GM19023 (cell line): ENCODE measurements around the gene BCL11B.
"Not testable (repeated sequence)": the region's sequence is repeated elsewhere in the genome, so short reads cannot be mapped to it uniquely, and the experiment has no call there.

Source experiments
- ATAC-seq: cut with Tn5 transposase; IDR thresholded peaks from one replicate; pipeline ENCODE4 v1.9.1; 2021; ENCODE audit warnings: mild to moderate bottlenecking, moderate library complexity; ENCODE audit not compliant: unreplicated experiment

The BCL11B gene

DNA sequence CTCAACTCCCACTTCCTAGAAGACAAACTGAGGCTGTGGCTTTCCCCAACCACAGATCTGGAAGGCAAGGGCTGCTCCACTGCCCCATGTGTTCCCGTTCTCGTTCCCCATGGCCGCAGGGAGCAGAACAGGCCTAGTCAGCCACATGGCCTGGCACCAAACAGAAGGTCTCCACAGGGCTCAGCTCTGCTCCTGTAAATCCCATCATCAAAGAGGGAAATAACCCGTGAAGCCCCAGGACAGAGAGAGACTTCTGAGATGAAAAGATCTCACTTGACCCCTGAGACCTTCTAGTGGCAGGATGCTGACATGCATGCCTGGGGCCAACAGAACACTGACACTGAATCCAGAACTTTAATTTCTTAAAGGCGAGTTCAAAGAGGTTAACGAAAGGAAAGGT lies 68.9 kb downstream of the BCL11B start:
- ATAC-seq = no peak

GRCh38 chr14:99202516-99202915 lies 69.5 kb downstream of the BCL11B start:
- no peak for ATAC-seq

DNA sequence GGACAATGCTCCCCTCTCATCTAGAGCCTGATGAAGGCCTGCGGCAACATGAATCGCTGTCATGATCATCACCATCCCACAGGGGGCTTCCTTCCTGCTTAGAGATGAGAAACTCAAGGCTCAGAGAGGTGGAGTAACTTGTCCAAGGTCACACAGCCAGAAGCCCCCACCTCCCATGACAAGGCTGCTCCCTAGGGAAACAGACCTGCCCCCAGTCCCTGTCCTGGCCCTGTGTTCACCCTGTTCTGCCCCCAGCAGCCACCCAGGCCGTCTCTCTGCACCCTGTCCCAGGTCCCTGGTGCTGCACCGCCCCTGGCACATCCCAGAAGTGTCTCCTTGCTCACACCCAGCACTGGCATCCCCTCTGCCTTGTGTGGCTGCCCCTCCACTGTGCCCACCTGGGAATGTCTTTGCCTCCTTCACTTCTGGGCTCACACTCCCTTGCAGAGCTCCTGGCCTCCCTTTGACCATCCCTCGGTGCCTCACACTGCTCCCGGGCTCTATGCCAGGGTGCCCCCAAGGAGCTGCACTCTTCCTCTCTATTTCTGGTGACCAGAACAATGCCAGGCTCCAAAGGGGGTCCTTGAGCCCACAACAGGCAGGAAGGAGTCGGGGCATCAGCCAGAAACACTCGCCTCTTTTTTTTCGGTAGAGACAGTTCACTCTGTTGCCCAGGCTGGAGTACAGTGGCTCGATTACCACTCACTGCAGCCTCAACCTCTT lies 70.5 kb downstream of the BCL11B start:
- no peak for ATAC-seq

- ATAC-seq = no peak
Observed at GRCh38 chr14:99200654-99201005, 71.4 kb downstream of the BCL11B start.

- ATAC-seq = no peak
Observed at GRCh38 chr14:99199846-99200653, 71.9 kb downstream of the BCL11B start.

DNA sequence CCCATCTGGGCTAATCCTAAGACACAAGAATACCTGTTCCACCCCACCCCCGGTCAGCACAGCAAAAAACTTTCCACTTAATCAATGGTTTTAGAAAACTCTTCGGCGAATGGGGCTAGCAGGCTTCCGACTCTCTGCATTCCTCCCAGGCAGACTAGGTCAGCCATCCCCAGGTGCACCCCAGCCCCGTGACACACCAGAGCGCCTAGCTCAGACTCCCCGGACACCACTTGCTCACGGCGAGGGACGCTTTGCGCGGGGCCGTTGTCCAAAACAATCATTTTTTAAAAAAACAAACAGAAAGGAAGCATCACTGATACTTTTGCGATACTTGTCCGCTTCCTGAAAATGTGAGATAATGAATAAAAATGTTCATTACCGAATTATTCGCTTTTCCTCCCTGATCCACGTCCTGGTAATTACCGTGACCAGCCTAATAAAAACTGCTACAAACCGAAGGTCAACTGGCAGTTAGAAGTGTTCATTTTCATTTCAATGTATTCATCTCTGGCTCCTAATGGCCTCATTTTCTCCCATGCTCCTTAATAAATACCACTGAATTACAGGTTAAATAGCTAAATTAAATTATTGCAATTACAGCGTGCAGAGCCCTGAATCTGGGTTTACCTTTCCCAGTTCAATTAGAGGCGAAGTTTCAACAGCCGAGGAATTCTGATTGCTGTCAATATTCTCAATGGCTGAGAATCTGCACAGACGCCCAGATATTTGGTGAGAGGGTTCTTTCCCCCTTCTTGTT lies 73.1 kb downstream of the BCL11B start:
- ATAC-seq = no peak

DNA sequence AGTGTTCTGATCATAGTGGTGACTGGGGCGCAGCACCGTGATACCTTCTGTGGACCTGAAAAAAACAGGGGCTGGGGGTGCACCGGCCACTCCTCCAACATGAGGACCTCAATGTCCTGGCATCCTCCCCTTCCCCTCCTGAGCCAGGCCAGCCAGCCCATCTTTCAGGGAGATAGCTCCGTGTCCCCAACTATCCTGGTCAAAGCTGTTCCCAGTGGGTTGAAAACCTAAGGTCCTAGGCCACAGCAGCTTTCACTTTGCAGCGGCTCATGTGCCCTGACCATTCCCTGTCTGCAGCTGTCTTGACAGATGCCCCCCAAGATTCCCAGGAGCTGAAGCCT lies 75.7 kb downstream of the BCL11B start:
- no peak for ATAC-seq

- ATAC-seq = no peak
Observed at GRCh38 chr14:99195602-99196309, 76.2 kb downstream of the BCL11B start.

GRCh38 chr14:99194736-99195135 lies 77.3 kb downstream of the BCL11B start:
- no peak for ATAC-seq

DNA sequence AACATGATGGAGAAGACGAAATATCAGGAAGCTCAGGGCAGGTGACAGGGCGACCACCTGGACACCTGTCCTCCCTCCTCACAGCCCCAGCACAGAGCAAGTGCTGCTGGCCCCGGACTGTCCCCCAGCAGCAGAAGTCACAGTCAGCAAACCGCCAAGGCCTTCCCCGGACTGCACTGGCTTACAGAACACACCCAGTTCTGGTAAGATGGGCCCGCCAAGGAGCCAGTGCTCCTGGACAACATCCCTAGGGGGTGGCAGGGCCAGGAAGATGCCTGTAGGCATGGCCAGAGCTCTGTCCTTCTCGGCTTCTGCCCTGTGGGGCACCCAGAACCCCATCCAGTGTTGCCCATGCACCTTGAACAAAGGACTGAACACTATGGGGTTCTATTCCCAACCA lies 77.9 kb downstream of the BCL11B start:
- ATAC-seq = no peak

DNA sequence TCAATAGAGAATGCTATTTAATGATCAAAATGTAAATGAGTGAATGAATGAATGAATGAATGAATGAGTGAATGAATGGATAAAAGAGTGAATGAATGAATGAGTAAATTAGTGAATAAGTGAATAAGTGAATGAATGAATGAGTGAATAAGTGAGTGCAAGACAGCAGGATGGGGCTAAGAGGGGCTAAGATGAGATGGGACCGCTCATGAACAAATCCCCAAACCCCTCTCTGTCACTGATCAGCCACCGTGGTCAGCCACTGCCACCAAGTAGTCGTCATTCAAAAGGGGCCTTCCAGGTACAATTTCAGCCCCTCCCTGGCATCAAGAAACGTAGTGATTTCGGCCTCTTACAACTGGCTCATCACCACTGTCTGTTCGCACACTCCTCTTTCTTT lies 79.2 kb downstream of the BCL11B start:
- no peak for ATAC-seq

- ATAC-seq = no peak
Observed at GRCh38 chr14:99192028-99192621, 79.9 kb downstream of the BCL11B start.

- no peak for ATAC-seq
Observed at GRCh38 chr14:99191395-99192027, 80.5 kb downstream of the BCL11B start.

DNA sequence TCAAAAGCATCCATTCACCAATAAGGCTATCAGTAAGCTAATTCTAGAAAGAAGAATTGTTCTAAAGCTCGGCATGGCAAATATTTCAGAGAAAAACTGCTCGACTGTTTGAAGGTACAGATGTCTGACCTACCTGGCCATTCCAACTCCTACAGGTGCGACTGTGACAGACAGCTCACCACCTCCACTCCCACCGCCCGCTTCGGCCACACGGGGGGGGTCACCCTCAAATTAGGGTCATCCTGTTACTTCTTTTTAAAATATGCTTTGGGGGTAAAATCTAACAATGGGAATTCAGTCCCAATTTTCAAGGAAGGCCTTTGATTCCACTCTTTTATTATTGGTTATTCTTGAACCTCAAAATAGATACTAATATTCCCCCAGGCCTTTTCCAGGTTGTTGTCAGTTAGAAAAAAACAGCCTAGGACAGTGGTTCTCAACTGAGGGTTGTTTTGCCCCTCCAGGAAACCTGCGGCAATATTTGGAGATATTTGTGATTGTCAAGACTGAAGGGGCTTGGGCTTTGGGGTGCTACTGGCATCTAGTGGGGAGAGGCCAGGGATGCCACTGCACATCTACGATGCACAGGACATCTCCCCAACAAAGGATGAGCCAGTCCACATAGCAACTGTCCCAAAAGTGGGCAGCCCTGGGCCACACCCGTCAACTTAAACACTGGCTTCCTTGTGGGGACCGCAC lies 81.2 kb downstream of the BCL11B start:
- no peak for ATAC-seq

- ATAC-seq = no peak
Observed at GRCh38 chr14:99189201-99189801, 82.7 kb downstream of the BCL11B start.

DNA sequence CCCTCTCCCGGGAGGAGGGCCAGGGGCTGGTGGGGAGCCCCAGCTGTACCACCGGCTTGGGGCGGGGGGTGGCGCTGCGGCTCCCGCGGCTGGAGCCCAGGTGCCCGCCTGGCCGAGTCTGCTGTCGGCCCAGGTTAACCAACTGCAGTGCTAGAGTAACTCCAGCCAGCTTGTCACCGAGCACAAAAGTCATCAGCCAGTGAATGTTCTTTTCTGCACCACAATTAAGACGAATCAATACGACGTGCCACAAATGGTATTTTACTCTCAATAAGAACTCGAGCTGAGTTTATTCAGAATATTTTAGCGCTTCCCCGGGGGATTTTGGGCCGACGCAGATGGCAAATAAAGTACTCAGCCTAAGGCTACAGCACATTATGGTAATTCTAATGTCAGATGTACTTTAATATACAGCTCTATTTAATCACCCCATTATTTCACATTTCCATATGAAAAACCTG lies 83.2 kb downstream of the BCL11B start:
- no peak for ATAC-seq

GRCh38 chr14:99187858-99188257 lies 84.1 kb downstream of the BCL11B start:
- ATAC-seq = no peak

DNA sequence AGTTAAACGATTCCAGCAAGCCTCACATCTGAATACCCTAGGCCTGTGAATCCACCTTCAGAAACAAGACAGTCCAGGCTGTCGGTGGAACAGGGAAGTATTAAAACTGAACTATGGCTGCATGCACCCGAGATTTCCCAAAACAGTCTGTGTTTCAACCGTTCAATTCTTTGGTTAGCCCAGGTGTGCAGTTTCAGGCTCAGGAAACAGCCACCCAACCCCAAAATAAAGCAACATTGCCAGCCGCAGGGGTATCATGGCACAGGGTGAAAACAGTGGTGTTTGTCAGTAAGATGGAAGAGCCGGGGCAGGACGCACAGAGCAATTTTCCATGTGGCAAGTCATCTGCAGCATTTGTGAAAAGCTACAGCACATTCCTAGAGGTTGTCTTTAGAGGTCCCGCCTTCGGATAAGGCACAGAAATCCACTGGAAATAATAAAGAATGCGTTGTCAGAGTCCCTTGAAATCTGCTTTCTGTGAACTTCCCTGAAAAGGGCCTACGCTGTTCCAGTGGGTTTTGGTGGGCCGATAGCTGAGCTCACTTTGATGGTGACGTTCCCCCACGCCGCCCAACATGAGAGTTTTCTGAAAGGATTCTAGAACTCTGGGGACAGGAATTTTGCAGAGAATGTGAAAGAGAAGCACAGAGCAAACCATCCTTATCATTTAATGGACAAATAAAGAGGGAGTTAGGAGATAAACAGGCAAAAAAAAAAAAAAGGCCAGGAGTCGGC lies 84.9 kb downstream of the BCL11B start:
- ATAC-seq = no peak

GRCh38 chr14:99186336-99186735 lies 85.7 kb downstream of the BCL11B start:
- ATAC-seq = not testable (repeated sequence)
